NCI-H1048 (cell line): ENCODE measurements around the gene MYEOV.

Source experiments
- DNase-seq: peaks from one replicate; lab custom pipeline; 2025; lab: John Stamatoyannopoulos, UW

The MYEOV gene

GRCh38 chr11:69342588-69343330 is 48.8 kb downstream of the MYEOV start:
- DNase-seq, result no peak

DNA sequence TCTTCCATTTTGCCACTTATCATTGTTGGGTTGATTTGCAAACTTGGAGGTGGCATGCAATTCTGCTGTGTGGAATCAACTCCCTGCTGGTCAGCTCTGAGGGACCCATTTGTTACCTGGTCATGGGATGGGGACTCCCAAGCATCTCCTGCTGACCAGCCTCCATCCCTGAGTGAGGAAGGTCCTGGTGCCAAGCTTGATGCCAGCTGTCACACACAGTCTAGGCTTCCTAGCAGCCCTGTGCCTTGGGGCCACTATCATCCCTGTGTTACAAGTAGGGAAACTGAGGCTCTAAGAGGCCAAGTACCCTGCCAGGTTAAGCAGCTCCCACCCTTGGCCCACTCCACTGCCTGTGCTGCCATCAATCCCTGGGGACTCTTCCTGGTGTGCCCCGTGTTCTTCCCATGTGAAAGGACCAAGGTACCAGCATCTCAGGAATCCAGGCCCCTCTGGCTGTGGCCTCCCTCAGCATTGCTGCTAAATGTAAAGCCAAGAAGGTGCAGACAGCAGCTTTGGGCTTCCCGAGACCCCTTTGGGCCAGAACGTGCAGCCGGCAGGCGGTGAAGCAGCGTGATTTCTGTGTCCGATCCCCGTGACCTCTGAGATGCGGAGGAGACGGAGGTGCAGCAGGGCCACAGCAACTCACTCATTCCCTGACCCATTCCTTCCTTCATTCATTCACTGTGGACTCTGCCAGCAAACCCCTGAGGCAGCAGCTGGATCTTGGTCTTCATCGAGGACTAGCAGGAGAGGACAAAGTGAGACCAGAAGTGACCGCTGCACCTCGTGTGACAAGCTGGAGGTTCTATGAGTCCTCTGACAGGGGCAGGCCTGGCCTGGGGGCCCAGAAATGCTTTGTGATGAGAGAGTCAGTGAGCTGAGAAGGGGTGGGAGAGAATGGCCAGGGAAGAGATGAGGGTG is 49.7 kb downstream of the MYEOV start:
- DNase-seq, result no peak

GRCh38 chr11:69344570-69345145 is 50.7 kb downstream of the MYEOV start:
- DNase-seq, result no peak
